ENCODE results near the gene CAPS. TPM values are rescaled to one million over a fixed set of nuclear protein-coding genes. Genes with fewer than 3 reads are reported as not detected.

The CAPS gene
- total RNA-seq, 1 experiment from 2014 or later = 32.0 TPM

GRCh38 chr19:5904352-5905113 is 9.5 kb upstream of the CAPS start, which contains the start of gene VMAC:
TSS of gene VMAC (plus strand) at chr19:5904872. CDS start at chr19:5904891, 19 bp downstream.
- CTCF ChIA-PET = interaction anchor here (0.9 to 1.9 kb wide), 3 partner anchors 64 to 215 kb away, joined by 4 to 13 read pairs (median 10); no protein-coding TSS in a partner anchor

GRCh38 chr19:5905114-5905778 is 8.8 kb upstream of the CAPS start:
- no peak for DNase-seq
- no peaks in the 10 kb centered on the region for H3K9me3 ChIP-seq (ENCODE audit: insufficient read depth, low read depth)
- H3K27me3 ChIP-seq (ENCODE audit: insufficient read depth, low read depth) = no peaks in the 10 kb centered on the region
- TSS peak; percentile 23 for BruUV-seq (replicated peaks)
- intact Hi-C loops (cut with micrococcal nuclease; ENCODE audit: unreplicated experiment) = loop anchor here (2.0 kb wide), 1 partner anchor 54 kb away; the partner anchor contains the start of gene FUT3
- H3K79me2 ChIP-seq (ENCODE audit: low read depth) = peaks cover 33% of the 10 kb centered on the region
- ChIA-PET CTCF (no interaction called here), POLR2A (ENCODE audit: unreplicated experiment) (no interaction called here)
- peak overlapping the region; percentile 88 for H3K4me3 ChIP-seq
- peak overlapping the region; percentile 91 for H2AFZ ChIP-seq
- H3K9me2 ChIP-seq (ENCODE audit: insufficient read depth) = no peaks in the 10 kb centered on the region
- peaks cover 8% of the 10 kb centered on the region; the same call in 1 of the 2 replicates for H4K20me1 ChIP-seq (ENCODE audit: insufficient read depth)
- H3K4me1 ChIP-seq (replicated peaks; ENCODE audit: insufficient read depth) = peaks cover 7% of the 10 kb centered on the region; the same call in 1 of the 2 replicates
- TF ChIP-seq EZH2 (IDR thresholded peaks at IDR 0.05; ENCODE audit: low read depth) = no peak
- no peak for TF ChIP-seq CTCF (conservative IDR thresholded peaks at IDR 0.05)
- peak overlapping the region; percentile 79 for H3K4me2 ChIP-seq
- no peak overlapping the region for H3K27ac ChIP-seq
- no peaks in the 10 kb centered on the region for H3F3A ChIP-seq (ENCODE audit: insufficient read depth, low read depth)
- no peaks in the 10 kb centered on the region for H3K36me3 ChIP-seq (ENCODE audit: low read depth)

More at GRCh38 chr19:5904352-5905113, 9.5 kb upstream of the CAPS start, which contains the start of gene VMAC:
- H3F3A ChIP-seq (ENCODE audit: insufficient read depth, low read depth) = no peaks in the 10 kb centered on the region
- H3K79me2 ChIP-seq (ENCODE audit: low read depth) = peaks cover 39% of the 10 kb centered on the region
- H3K4me1 ChIP-seq (replicated peaks; ENCODE audit: insufficient read depth) = peaks cover 7% of the 10 kb centered on the region; the same call in 1 of the 2 replicates
- no TSS peak for BruUV-seq (replicated peaks)
- H2AFZ ChIP-seq = peak within 1 kb of the TSS; percentile 91
- no peaks in the 10 kb centered on the region for H3K36me3 ChIP-seq (ENCODE audit: low read depth)
- no peaks in the 10 kb centered on the region for H3K9me2 ChIP-seq (ENCODE audit: insufficient read depth)
- peak within 1 kb of the TSS; percentile 89 for H3K27ac ChIP-seq
- peak within 1 kb of the TSS; percentile 79 for H3K4me2 ChIP-seq
- no peaks in the 10 kb centered on the region for H3K9me3 ChIP-seq (ENCODE audit: insufficient read depth, low read depth)
- peak within 1 kb of the TSS; percentile 97 for H3K4me3 ChIP-seq
- intact Hi-C loops (cut with micrococcal nuclease; ENCODE audit: unreplicated experiment) = loop anchor here (1.0 to 2.0 kb wide), 2 partner anchors 10 to 54 kb away; partner anchors contain the start of genes CAPS and FUT3
- peaks cover 15% of the 10 kb centered on the region; the same call in 1 of the 2 replicates for H4K20me1 ChIP-seq (ENCODE audit: insufficient read depth)
- POLR2A ChIA-PET (ENCODE audit: unreplicated experiment) = interaction anchor here (0.6 to 1.0 kb wide), 2 partner anchors 75 to 77 kb away, joined by 3 to 18 read pairs; no protein-coding TSS in a partner anchor
- peak; percentile 98 to 99 for DNase-seq
- H3K27me3 ChIP-seq (ENCODE audit: insufficient read depth, low read depth) = no peaks in the 10 kb centered on the region
- TF ChIP-seq CTCF (conservative IDR thresholded peaks at IDR 0.05) (no peak), EZH2 (IDR thresholded peaks at IDR 0.05; ENCODE audit: low read depth) (no peak)

- Histone ChIP-seq H3K9me3 (ENCODE audit: insufficient read depth, low read depth) (no peaks in the 10 kb centered on the region), H3K4me1 (replicated peaks; ENCODE audit: insufficient read depth) (peaks cover 4% of the 10 kb centered on the region; the same call in 1 of the 2 replicates), H3K79me2 (ENCODE audit: low read depth) (peaks cover 13% of the 10 kb centered on the region), H3K36me3 (ENCODE audit: low read depth) (no peaks in the 10 kb centered on the region), H3F3A (ENCODE audit: insufficient read depth, low read depth) (no peaks in the 10 kb centered on the region), H2AFZ (no peak overlapping the region), H3K4me2 (no peak overlapping the region), H3K27me3 (ENCODE audit: insufficient read depth, low read depth) (no peaks in the 10 kb centered on the region), H3K9me2 (ENCODE audit: insufficient read depth) (no peaks in the 10 kb centered on the region), H3K27ac (no peak overlapping the region), H3K4me3 (no peak overlapping the region), H4K20me1 (ENCODE audit: insufficient read depth) (no peaks in the 10 kb centered on the region; the same call in 1 of the 2 replicates)
- POLR2A ChIA-PET (ENCODE audit: unreplicated experiment) = no interaction called here
- TF ChIP-seq EZH2 (IDR thresholded peaks at IDR 0.05; ENCODE audit: low read depth) (no peak), CTCF (conservative IDR thresholded peaks at IDR 0.05) (no peak)
- BruUV-seq (replicated peaks) = no TSS peak
- no peak for DNase-seq
- CTCF ChIA-PET = no interaction called here
- intact Hi-C loops (cut with micrococcal nuclease; ENCODE audit: unreplicated experiment) = no loop called here
Observed at GRCh38 chr19:5907241-5907640, 6.8 kb upstream of the CAPS start.
